ENCODE measurements around the gene DLGAP1. TPM values are rescaled to one million over a fixed set of nuclear protein-coding genes. Genes with fewer than 3 reads are reported as not detected.

The DLGAP1 gene
- total and polyA plus RNA-seq, 10 of the 15 experiments (the other 5 are each of a cell fraction or from before 2014, with no cell fraction given), result 0.23 to 27.6 (median 1.9) TPM

DNA sequence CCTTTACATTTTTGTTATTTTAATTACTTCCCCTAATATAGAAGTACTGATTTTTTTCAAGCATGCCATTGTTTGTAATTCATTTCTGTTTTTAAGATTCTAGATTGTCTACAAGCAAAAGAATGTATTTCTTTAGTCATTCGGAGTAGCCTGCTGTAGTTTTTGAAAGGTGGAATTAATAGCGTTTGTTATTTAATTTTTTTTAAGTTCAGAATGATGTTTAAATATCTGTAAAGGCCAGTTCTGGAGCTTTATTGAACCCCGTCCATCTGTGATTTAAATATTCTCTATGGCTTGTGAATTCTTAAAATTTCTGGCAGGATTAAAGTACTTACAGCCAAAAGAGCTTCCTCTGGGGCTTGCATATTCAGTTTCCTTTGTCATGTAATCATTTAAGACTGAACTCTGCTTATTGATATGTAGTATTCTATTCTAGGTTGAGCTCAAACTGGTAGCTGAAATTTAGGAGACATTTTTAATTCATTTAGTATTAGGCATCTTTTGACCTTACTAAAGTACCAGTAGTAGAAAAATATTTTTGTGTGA, 999.9 kb downstream of the DLGAP1 start:
- SMC1A ChIA-PET (ENCODE audit: uncharacterized antibody, unreplicated experiment), result interaction anchor here (0.7 to 5.7 kb wide), 32 partner anchors 9 to 1450 kb away, joined by 3 to 54 read pairs (median 6); no protein-coding TSS in a partner anchor

More for the DNA sequence above, 999.9 kb downstream of the DLGAP1 start:
- DNase-seq (ENCODE audit: low read depth, low spot score) (no peak), FAIRE-seq (no peak), ATAC-seq (no peak)
- Histone ChIP-seq H4K20me1 (ENCODE audit: control insufficient read depth, insufficient read depth) (no peaks in the 10 kb centered on the region), H2AFZ (ENCODE audit: control insufficient read depth, low read depth, low read length) (no peak overlapping the region), H3K4me1 (ENCODE audit: control insufficient read depth, insufficient read depth, low read length) (peaks cover 22% of the 10 kb centered on the region), H3K9ac (ENCODE audit: control insufficient read depth, insufficient read depth, low read length) (no peak overlapping the region), H3K27ac (ENCODE audit: control insufficient read depth, insufficient read depth) (no peak overlapping the region), H3K4me2 (ENCODE audit: control insufficient read depth, insufficient read depth) (peak overlapping the region; percentile 70; the same call in 1 of the 2 replicates), H3K9me3 (replicated peaks; ENCODE audit: control insufficient read depth, insufficient read depth, low read length) (no peaks in the 10 kb centered on the region; the same call in 2 of the 3 replicates), H3K4me3 (no peak overlapping the region), H3K27me3 (replicated peaks in 1 of 2; ENCODE audit: control insufficient read depth in 2 of 2, insufficient read depth in 2 of 2, low read length in 1 of 2) (peaks cover 2 to 15% of the 10 kb centered on the region in 2 experiments), H3K79me2 (ENCODE audit: control insufficient read depth, insufficient read depth, low read length) (no peaks in the 10 kb centered on the region), H3K36me3 (ENCODE audit: control insufficient read depth in 2 of 2, insufficient read depth in 2 of 2, low read length in 1 of 2) (no peaks in the 10 kb centered on the region)
- CTCF ChIA-PET, result interaction anchor here (0.6 to 6.0 kb wide), 47 partner anchors 9 to 460 kb away, joined by 3 to 79 read pairs (median 6); partner anchors contain the start of gene MYL12B
- no TSS peak for BruUV-seq (replicated peaks)
- POLR2A ChIA-PET, result interaction anchor here (0.6 to 2.2 kb wide), 6 partner anchors 18 to 172 kb away, joined by 3 to 9 read pairs (median 5); no protein-coding TSS in a partner anchor
- RAD21 ChIA-PET (ENCODE audit: unreplicated experiment), result interaction anchor here (0.5 to 6.0 kb wide), 19 partner anchors 9 to 1154 kb away, joined by 3 to 49 read pairs (median 5); partner anchors contain the start of gene MYL12A
- WGBS (ENCODE audit: insufficient coverage, insufficient replicate concordance, low lambda C conversion rate, missing lambda C conversion rate), result 48% methylated on average over 3 of the region's 3 CpGs
- in situ Hi-C loops (cut with MboI) (loop anchor here (10.0 kb wide), 1 partner anchor 480 kb away; no protein-coding TSS in a partner anchor), intact Hi-C loops (cut with micrococcal nuclease; ENCODE audit: unreplicated experiment) (no loop called here)
- TF ChIP-seq, protein P1, sequence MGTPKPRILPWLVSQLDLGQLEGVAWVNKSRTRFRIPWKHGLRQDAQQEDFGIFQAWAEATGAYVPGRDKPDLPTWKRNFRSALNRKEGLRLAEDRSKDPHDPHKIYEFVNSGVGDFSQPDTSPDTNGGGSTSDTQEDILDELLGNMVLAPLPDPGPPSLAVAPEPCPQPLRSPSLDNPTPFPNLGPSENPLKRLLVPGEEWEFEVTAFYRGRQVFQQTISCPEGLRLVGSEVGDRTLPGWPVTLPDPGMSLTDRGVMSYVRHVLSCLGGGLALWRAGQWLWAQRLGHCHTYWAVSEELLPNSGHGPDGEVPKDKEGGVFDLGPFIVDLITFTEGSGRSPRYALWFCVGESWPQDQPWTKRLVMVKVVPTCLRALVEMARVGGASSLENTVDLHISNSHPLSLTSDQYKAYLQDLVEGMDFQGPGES (IDR thresholded peaks at IDR 0.05), result no peak
- TF ChIP-seq, protein P2, sequence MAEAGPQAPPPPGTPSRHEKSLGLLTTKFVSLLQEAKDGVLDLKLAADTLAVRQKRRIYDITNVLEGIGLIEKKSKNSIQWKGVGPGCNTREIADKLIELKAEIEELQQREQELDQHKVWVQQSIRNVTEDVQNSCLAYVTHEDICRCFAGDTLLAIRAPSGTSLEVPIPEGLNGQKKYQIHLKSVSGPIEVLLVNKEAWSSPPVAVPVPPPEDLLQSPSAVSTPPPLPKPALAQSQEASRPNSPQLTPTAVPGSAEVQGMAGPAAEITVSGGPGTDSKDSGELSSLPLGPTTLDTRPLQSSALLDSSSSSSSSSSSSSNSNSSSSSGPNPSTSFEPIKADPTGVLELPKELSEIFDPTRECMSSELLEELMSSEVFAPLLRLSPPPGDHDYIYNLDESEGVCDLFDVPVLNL (IDR thresholded peaks at IDR 0.05; ENCODE audit: low read depth, low read length), result no peak
- TF ChIP-seq, protein P3, sequence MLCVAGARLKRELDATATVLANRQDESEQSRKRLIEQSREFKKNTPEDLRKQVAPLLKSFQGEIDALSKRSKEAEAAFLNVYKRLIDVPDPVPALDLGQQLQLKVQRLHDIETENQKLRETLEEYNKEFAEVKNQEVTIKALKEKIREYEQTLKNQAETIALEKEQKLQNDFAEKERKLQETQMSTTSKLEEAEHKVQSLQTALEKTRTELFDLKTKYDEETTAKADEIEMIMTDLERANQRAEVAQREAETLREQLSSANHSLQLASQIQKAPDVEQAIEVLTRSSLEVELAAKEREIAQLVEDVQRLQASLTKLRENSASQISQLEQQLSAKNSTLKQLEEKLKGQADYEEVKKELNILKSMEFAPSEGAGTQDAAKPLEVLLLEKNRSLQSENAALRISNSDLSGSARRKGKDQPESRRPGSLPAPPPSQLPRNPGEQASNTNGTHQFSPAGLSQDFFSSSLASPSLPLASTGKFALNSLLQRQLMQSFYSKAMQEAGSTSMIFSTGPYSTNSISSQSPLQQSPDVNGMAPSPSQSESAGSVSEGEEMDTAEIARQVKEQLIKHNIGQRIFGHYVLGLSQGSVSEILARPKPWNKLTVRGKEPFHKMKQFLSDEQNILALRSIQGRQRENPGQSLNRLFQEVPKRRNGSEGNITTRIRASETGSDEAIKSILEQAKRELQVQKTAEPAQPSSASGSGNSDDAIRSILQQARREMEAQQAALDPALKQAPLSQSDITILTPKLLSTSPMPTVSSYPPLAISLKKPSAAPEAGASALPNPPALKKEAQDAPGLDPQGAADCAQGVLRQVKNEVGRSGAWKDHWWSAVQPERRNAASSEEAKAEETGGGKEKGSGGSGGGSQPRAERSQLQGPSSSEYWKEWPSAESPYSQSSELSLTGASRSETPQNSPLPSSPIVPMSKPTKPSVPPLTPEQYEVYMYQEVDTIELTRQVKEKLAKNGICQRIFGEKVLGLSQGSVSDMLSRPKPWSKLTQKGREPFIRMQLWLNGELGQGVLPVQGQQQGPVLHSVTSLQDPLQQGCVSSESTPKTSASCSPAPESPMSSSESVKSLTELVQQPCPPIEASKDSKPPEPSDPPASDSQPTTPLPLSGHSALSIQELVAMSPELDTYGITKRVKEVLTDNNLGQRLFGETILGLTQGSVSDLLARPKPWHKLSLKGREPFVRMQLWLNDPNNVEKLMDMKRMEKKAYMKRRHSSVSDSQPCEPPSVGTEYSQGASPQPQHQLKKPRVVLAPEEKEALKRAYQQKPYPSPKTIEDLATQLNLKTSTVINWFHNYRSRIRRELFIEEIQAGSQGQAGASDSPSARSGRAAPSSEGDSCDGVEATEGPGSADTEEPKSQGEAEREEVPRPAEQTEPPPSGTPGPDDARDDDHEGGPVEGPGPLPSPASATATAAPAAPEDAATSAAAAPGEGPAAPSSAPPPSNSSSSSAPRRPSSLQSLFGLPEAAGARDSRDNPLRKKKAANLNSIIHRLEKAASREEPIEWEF (IDR thresholded peaks at IDR 0.05; ENCODE audit: insufficient replicate concordance, low read depth, low read length), result no peak
- TF ChIP-seq HCFC1 (IDR thresholded peaks at IDR 0.05; ENCODE audit: low read length) (no peak), EED (IDR thresholded peaks at IDR 0.05; ENCODE audit: low read depth) (no peak)
